BLaER1 (cell line): ENCODE results near the gene SERINC4.
"Not testable (repeated sequence)": the region's sequence is repeated elsewhere in the genome, so short reads cannot be mapped to it uniquely, and the experiment has no call there.

Experiments
- H3K27ac ChIP-seq: shearing (Covaris generic); formaldehyde crosslinking; 2 replicates; pipeline ENCODE4 v1.8.1; 2022
- H3K27me3 ChIP-seq: shearing (Covaris generic); formaldehyde crosslinking; 2 replicates; pipeline ENCODE4 v1.8.1; 2022
- H3K36me3 ChIP-seq: shearing (Covaris generic); formaldehyde crosslinking; 2 replicates; pipeline ENCODE4 v1.8.1; 2022
- H3K4me1 ChIP-seq: shearing (Covaris generic); formaldehyde crosslinking; 2 replicates; pipeline ENCODE4 v1.8.1; 2022
- H3K4me2 ChIP-seq: shearing (Covaris generic); formaldehyde crosslinking; 2 replicates; pipeline ENCODE4 v1.8.1; 2022
- H3K4me3 ChIP-seq: shearing (Covaris generic); formaldehyde crosslinking; 2 replicates; pipeline ENCODE4 v1.8.1; 2022
- H3K9ac ChIP-seq: shearing (Covaris generic); formaldehyde crosslinking; 2 replicates; pipeline ENCODE4 v1.8.1; 2022
- H3K9me3 ChIP-seq: shearing (Covaris generic); formaldehyde crosslinking; 2 replicates; pipeline ENCODE4 v1.8.1; 2022
- H4K20me1 ChIP-seq: shearing (Covaris generic); formaldehyde crosslinking; 2 replicates; pipeline ENCODE4 v1.8.1; 2022
- Cebpa-rat ChIP-seq: shearing (Covaris generic); IDR thresholded peaks from 2 replicates; pipeline ENCODE4 v1.8.1; 2022

SERINC4 gene

GRCh38 chr15:43762824-43763223 lies 37.2 kb downstream of the SERINC4 start:
- H3K36me3 ChIP-seq = peaks cover 100% of the 10 kb centered on the region
- no peak overlapping the region for H3K27ac ChIP-seq

GRCh38 chr15:43751885-43752284 lies 48.1 kb downstream of the SERINC4 start:
- Histone ChIP-seq H3K9me3 (no peaks in the 10 kb centered on the region), H3K27me3 (no peaks in the 10 kb centered on the region), H3K4me3 (no peak overlapping the region), H3K9ac (no peak overlapping the region), H4K20me1 (peaks cover 100% of the 10 kb centered on the region), H3K4me1 (peaks cover 40% of the 10 kb centered on the region), H3K27ac (no peak overlapping the region), H3K4me2 (no peak overlapping the region), H3K36me3 (peaks cover 63% of the 10 kb centered on the region)
- no peak for TF ChIP-seq Cebpa-rat

More at GRCh38 chr15:43762824-43763223, 37.2 kb downstream of the SERINC4 start:
- Histone ChIP-seq H3K27me3 (no peaks in the 10 kb centered on the region), H3K9me3 (no peaks in the 10 kb centered on the region), H3K4me3 (no peak overlapping the region), H3K4me2 (no peak overlapping the region), H3K9ac (no peak overlapping the region), H4K20me1 (peaks cover 52% of the 10 kb centered on the region), H3K4me1 (no peaks in the 10 kb centered on the region)
- TF ChIP-seq Cebpa-rat = no peak

- Histone ChIP-seq H3K9ac (no peak overlapping the region; the same call in 1 of the 2 replicates), H3K27me3 (no peaks in the 10 kb centered on the region), H4K20me1 (peaks cover 80% of the 10 kb centered on the region), H3K9me3 (no peaks in the 10 kb centered on the region), H3K4me1 (peaks cover 46% of the 10 kb centered on the region), H3K4me3 (peak overlapping the region; percentile 49; the same call in 1 of the 2 replicates), H3K4me2 (peak overlapping the region; percentile 87), H3K36me3 (peaks cover 43% of the 10 kb centered on the region), H3K27ac (no peak overlapping the region)
- TF ChIP-seq Cebpa-rat = 0 out of 2 replicates have a peak, but pooled peaks have one; percentile 29
These were observed 50.2 kb downstream of the SERINC4 start for GRCh38 chr15:43749690-43750345.

GRCh38 chr15:43748376-43748775 lies 51.6 kb downstream of the SERINC4 start:
- 0 out of 2 replicates have a peak overlapping the region, but pooled peaks have one; percentile 26 for H3K27ac ChIP-seq
- H3K4me2 ChIP-seq = peak overlapping the region; percentile 87
- peak overlapping the region; percentile 96; the same call in 1 of the 2 replicates for H3K9ac ChIP-seq
- H3K27me3 ChIP-seq = no peaks in the 10 kb centered on the region
- H3K36me3 ChIP-seq = peaks cover 28% of the 10 kb centered on the region
- no peak for TF ChIP-seq Cebpa-rat
- H3K4me1 ChIP-seq = peaks cover 46% of the 10 kb centered on the region
- peaks cover 66% of the 10 kb centered on the region for H4K20me1 ChIP-seq
- 0 out of 2 replicates have a peak overlapping the region, but pooled peaks have one; percentile 84 for H3K4me3 ChIP-seq
- no peaks in the 10 kb centered on the region for H3K9me3 ChIP-seq

GRCh38 chr15:43746903-43747309 lies 53.1 kb downstream of the SERINC4 start:
- peak overlapping the region; percentile 96 for H3K9ac ChIP-seq
- H3K4me3 ChIP-seq = peak overlapping the region; percentile 84
- not testable (repeated sequence) for H3K9me3 ChIP-seq, H3K27me3 ChIP-seq
- peaks cover 51% of the 10 kb centered on the region for H4K20me1 ChIP-seq
- H3K4me2 ChIP-seq = peak overlapping the region; percentile 87
- peak overlapping the region; percentile 95 for H3K27ac ChIP-seq
- peaks cover 14% of the 10 kb centered on the region for H3K36me3 ChIP-seq
- H3K4me1 ChIP-seq = peaks cover 46% of the 10 kb centered on the region

GRCh38 chr15:43746245-43746902 lies 53.6 kb downstream of the SERINC4 start, which contains the start of gene PDIA3:
Gene PDIA3 (plus strand): TSS chr15:43746438. CDS start chr15:43746540, 102 bp downstream.
- Histone ChIP-seq H3K4me2 (peak within 1 kb of the TSS; percentile 87), H4K20me1 (peaks cover 46% of the 10 kb centered on the region), H3K9ac (peak within 1 kb of the TSS; percentile 96), H3K27ac (peak within 1 kb of the TSS; percentile 95), H3K4me1 (peaks cover 43% of the 10 kb centered on the region), H3K4me3 (peak within 1 kb of the TSS; percentile 84)
- H3K27me3 ChIP-seq, H3K9me3 ChIP-seq, H3K36me3 ChIP-seq: not testable (repeated sequence)
